GM19099 (cell line): ENCODE measurements around the gene PRKCQ.

Experiments
- POLR2A ChIP-seq: IDR thresholded peaks from 3 replicates; pipeline ENCODE4 v1.6.1; 2011; ENCODE audit warnings: low read depth; ENCODE audit not compliant: insufficient read length; ENCODE audit errors: extremely low read depth

The PRKCQ gene

GRCh38 chr10:6558759-6559461 lies 21.2 kb downstream of the PRKCQ start:
- TF ChIP-seq POLR2A, result no peak

- TF ChIP-seq POLR2A, result no peak
Observed at GRCh38 chr10:6558272-6558671, 21.8 kb downstream of the PRKCQ start.

GRCh38 chr10:6553937-6554336 lies 26.1 kb downstream of the PRKCQ start:
- no peak for TF ChIP-seq POLR2A

- TF ChIP-seq POLR2A, result no peak
Observed at GRCh38 chr10:6543431-6544005, 36.6 kb downstream of the PRKCQ start.

GRCh38 chr10:6542999-6543430 lies 37.1 kb downstream of the PRKCQ start:
- no peak for TF ChIP-seq POLR2A

GRCh38 chr10:6539833-6540232 lies 40.2 kb downstream of the PRKCQ start:
- TF ChIP-seq POLR2A, result no peak

- TF ChIP-seq POLR2A, result no peak
Observed at GRCh38 chr10:6537770-6538169, 42.3 kb downstream of the PRKCQ start.

GRCh38 chr10:6536102-6536501 lies 44.0 kb downstream of the PRKCQ start:
- TF ChIP-seq POLR2A, result no peak

GRCh38 chr10:6535156-6535764 lies 44.8 kb downstream of the PRKCQ start:
- no peak for TF ChIP-seq POLR2A

GRCh38 chr10:6532321-6532720 lies 47.8 kb downstream of the PRKCQ start:
- TF ChIP-seq POLR2A, result no peak

GRCh38 chr10:6530966-6531365 lies 49.1 kb downstream of the PRKCQ start:
- no peak for TF ChIP-seq POLR2A

GRCh38 chr10:6530211-6530840 lies 49.8 kb downstream of the PRKCQ start:
- no peak for TF ChIP-seq POLR2A

- TF ChIP-seq POLR2A, result no peak
Observed at GRCh38 chr10:6528198-6528950, 51.7 kb downstream of the PRKCQ start.

- no peak for TF ChIP-seq POLR2A
Observed at GRCh38 chr10:6525599-6526165, 54.4 kb downstream of the PRKCQ start.

- TF ChIP-seq POLR2A, result no peak
Observed at GRCh38 chr10:6522230-6522629, 57.8 kb downstream of the PRKCQ start.
